GM12878 (cell line): Measurements from ENCODE around the gene TNF. TPM values are rescaled to one million over a fixed set of nuclear protein-coding genes. Genes with fewer than 3 reads are reported as not detected.

Experiments used
- CHD2 ChIP-seq: IDR thresholded peaks from 2 replicates; pipeline ENCODE4 v1.6.1; 2011; ENCODE audit warnings: low read depth, low read length, improper control_type of control experiment, borderline replicate concordance
- CREM ChIP-seq: IDR thresholded peaks from 2 replicates; pipeline ENCODE4 v1.6.1; 2014; ENCODE audit warnings: antibody characterized with exemption, low read depth
- GATAD2B ChIP-seq: fragments of 450-650 bp; conservative IDR thresholded peaks from 2 replicates; pipeline ENCODE4 v1.6.1; 2017; ENCODE audit warnings: low read depth, mild to moderate bottlenecking, moderate library complexity
- KLF5 ChIP-seq: fragments of 450-650 bp; IDR thresholded peaks from 2 replicates; pipeline ENCODE4 v1.6.1; 2014; ENCODE audit warnings: mild to moderate bottlenecking; ENCODE audit not compliant: partially characterized antibody
- NFXL1 ChIP-seq: fragments of 450-650 bp; IDR thresholded peaks from 2 replicates; pipeline ENCODE4 v1.6.1; 2017; ENCODE audit warnings: antibody characterized with exemption, mild to moderate bottlenecking, borderline replicate concordance
- NFYB ChIP-seq: IDR thresholded peaks from 2 replicates; pipeline ENCODE4 v1.6.1; 2011; ENCODE audit warnings: low read depth, mild to moderate bottlenecking, low read length, improper control_type of control experiment, moderate library complexity; ENCODE audit not compliant: insufficient read depth
- PAX5 ChIP-seq: IDR thresholded peaks from 2 replicates; pipeline ENCODE4 v1.6.1; 2011; ENCODE audit warnings: low read depth, low read length, borderline replicate concordance
- POLR2A ChIP-seq: IDR thresholded peaks from 2 replicates; pipeline ENCODE4 v1.6.1; 2011; ENCODE audit warnings: low read depth, mild to moderate bottlenecking, low read length
- POLR2AphosphoS2 ChIP-seq: IDR thresholded peaks from 2 replicates; pipeline ENCODE4 v1.6.1; 2011; ENCODE audit warnings: low read depth, mild to moderate bottlenecking, low read length, improper control_type of control experiment, moderate library complexity
- POU2F2 ChIP-seq: IDR thresholded peaks from 3 replicates; pipeline ENCODE4 v1.6.1; 2011; ENCODE audit warnings: low read depth, mild to moderate bottlenecking, low read length, borderline replicate concordance
- RCOR1 ChIP-seq: conservative IDR thresholded peaks from 2 replicates; pipeline ENCODE4 v1.6.1; 2012; ENCODE audit warnings: low read depth, low read length, improper control_type of control experiment
- RELA ChIP-seq: fragments of 450-650 bp; IDR thresholded peaks from 2 replicates; pipeline ENCODE4 v1.8.0; 2014; ENCODE audit warnings: borderline replicate concordance; ENCODE audit not compliant: partially characterized antibody
- SMAD5 ChIP-seq: IDR thresholded peaks from 2 replicates; pipeline ENCODE4 v1.6.1; 2016; ENCODE audit warnings: antibody characterized with exemption, low read depth
- SMC3 ChIP-seq: IDR thresholded peaks from 2 replicates; pipeline ENCODE4 v1.6.1; 2011; ENCODE audit warnings: low read length, improper control_type of control experiment, borderline replicate concordance
- YY1 ChIP-seq: IDR thresholded peaks from 2 replicates; pipeline ENCODE4 v1.6.1; 2011; ENCODE audit warnings: low read depth, mild to moderate bottlenecking, low read length
- polyA plus RNA-seq, 11 experiments: library from polyadenylated mRNA; depleted of rRNA in 4 of 11; unstranded in 6 of 11; stranded (reverse) in 5 of 11; fragments of >200 nt; fragmentation: Nextera tagmentation in 4 of 11; fragmentation: Illumina TruSeq in 1 of 11; extraction: Ambion mirVana in 4 of 11; extraction: Trizol in 1 of 11; gene quantifications; 1 replicate in 1 of 11; 2 replicates in 10 of 11; pipeline versions ENCODE4 v1.2.1 to v1.2.3, GENCODE V29; 2011 to 2016; ENCODE audit warnings: inconsistent platforms in 2 of 11, missing spikeins in 2 of 11, low read depth in 1 of 11
- total RNA-seq, 4 experiments: library from RNA; depleted of rRNA in 3 of 4; stranded (reverse); fragments of >200 nt in 3 of 4; fragmentation: Illumina TruSeq in 1 of 4; extraction: Trizol in 1 of 4; gene quantifications; 2 replicates each; pipeline versions ENCODE4 v1.2.1 to v1.2.3, GENCODE V29; 2013 to 2021
- TF ChIP-seq, protein P1 (sequence below): fragments of 450-650 bp; formaldehyde crosslinking; IDR thresholded peaks from 2 replicates; pipeline ENCODE4 v1.5.0; 2022; ENCODE audit warnings: mild to moderate bottlenecking, missing genetic modification characterization
- TF ChIP-seq, protein P2 (sequence below): IDR thresholded peaks from 2 replicates; pipeline ENCODE4 v1.6.1; 2012; ENCODE audit warnings: low read depth, low read length, improper control_type of control experiment
- TF ChIP-seq, protein P3 (sequence below): fragments of 450-650 bp; conservative IDR thresholded peaks from 2 replicates; pipeline ENCODE4 v1.6.1; 2017; ENCODE audit warnings: mild to moderate bottlenecking, moderate library complexity
- TF ChIP-seq, protein P4 (sequence below): IDR thresholded peaks from 2 replicates; pipeline ENCODE4 v1.6.1; 2011; ENCODE audit warnings: low read depth, mild to moderate bottlenecking, low read length, moderate library complexity, borderline replicate concordance; ENCODE audit errors: extremely low read depth
- TF ChIP-seq, protein P5 (sequence below): fragments of 450-650 bp; IDR thresholded peaks from 2 replicates; pipeline ENCODE4 v1.6.1; 2016; ENCODE audit warnings: mild to moderate bottlenecking

TNF gene
- total and polyA plus RNA-seq, 10 of the 15 experiments (the other 5 are each of a cell fraction or from before 2014, with no cell fraction given), result 18.0 to 94.8 (median 61.9) TPM

DNA sequence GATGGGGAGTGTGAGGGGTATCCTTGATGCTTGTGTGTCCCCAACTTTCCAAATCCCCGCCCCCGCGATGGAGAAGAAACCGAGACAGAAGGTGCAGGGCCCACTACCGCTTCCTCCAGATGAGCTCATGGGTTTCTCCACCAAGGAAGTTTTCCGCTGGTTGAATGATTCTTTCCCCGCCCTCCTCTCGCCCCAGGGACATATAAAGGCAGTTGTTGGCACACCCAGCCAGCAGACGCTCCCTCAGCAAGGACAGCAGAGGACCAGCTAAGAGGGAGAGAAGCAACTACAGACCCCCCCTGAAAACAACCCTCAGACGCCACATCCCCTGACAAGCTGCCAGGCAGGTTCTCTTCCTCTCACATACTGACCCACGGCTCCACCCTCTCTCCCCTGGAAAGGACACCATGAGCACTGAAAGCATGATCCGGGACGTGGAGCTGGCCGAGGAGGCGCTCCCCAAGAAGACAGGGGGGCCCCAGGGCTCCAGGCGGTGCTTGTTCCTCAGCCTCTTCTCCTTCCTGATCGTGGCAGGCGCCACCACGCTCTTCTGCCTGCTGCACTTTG is at the start of gene TNF (continued):
- TF ChIP-seq SMAD5 (peak; percentile 99), NFXL1 (no peak), RCOR1 (peak; percentile 80; the same call in 1 of the 2 replicates), GATAD2B (peak; percentile 50; the same call in 1 of the 2 replicates), POU2F2 (peak; percentile 98), POLR2AphosphoS2 (peak; percentile 96), CHD2 (0 out of 2 replicates have a peak, but pooled peaks have one; percentile 8), RELA (peak; percentile 51), NFYB (0 out of 2 replicates have a peak, but pooled peaks have one; percentile 24), YY1 (peak; percentile 53; the same call in 1 of the 2 replicates), CREM (peak; percentile 21; the same call in 1 of the 2 replicates), PAX5 (no peak), POLR2A (peak; percentile 99), SMC3 (peak; percentile 27; the same call in 1 of the 2 replicates), KLF5 (no peak)
- TF ChIP-seq, protein P1, sequence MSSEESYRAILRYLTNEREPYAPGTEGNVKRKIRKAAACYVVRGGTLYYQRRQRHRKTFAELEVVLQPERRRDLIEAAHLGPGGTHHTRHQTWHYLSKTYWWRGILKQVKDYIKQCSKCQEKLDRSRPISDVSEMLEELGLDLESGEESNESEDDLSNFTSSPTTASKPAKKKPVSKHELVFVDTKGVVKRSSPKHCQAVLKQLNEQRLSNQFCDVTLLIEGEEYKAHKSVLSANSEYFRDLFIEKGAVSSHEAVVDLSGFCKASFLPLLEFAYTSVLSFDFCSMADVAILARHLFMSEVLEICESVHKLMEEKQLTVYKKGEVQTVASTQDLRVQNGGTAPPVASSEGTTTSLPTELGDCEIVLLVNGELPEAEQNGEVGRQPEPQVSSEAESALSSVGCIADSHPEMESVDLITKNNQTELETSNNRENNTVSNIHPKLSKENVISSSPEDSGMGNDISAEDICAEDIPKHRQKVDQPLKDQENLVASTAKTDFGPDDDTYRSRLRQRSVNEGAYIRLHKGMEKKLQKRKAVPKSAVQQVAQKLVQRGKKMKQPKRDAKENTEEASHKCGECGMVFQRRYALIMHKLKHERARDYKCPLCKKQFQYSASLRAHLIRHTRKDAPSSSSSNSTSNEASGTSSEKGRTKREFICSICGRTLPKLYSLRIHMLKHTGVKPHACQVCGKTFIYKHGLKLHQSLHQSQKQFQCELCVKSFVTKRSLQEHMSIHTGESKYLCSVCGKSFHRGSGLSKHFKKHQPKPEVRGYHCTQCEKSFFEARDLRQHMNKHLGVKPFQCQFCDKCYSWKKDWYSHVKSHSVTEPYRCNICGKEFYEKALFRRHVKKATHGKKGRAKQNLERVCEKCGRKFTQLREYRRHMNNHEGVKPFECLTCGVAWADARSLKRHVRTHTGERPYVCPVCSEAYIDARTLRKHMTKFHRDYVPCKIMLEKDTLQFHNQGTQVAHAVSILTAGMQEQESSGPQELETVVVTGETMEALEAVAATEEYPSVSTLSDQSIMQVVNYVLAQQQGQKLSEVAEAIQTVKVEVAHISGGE (CRISPR knock-in tag), result no peak
- TF ChIP-seq, protein P2, sequence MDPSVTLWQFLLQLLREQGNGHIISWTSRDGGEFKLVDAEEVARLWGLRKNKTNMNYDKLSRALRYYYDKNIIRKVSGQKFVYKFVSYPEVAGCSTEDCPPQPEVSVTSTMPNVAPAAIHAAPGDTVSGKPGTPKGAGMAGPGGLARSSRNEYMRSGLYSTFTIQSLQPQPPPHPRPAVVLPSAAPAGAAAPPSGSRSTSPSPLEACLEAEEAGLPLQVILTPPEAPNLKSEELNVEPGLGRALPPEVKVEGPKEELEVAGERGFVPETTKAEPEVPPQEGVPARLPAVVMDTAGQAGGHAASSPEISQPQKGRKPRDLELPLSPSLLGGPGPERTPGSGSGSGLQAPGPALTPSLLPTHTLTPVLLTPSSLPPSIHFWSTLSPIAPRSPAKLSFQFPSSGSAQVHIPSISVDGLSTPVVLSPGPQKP, result 0 out of 2 replicates have a peak, but pooled peaks have one; percentile 40
- TF ChIP-seq, protein P3, sequence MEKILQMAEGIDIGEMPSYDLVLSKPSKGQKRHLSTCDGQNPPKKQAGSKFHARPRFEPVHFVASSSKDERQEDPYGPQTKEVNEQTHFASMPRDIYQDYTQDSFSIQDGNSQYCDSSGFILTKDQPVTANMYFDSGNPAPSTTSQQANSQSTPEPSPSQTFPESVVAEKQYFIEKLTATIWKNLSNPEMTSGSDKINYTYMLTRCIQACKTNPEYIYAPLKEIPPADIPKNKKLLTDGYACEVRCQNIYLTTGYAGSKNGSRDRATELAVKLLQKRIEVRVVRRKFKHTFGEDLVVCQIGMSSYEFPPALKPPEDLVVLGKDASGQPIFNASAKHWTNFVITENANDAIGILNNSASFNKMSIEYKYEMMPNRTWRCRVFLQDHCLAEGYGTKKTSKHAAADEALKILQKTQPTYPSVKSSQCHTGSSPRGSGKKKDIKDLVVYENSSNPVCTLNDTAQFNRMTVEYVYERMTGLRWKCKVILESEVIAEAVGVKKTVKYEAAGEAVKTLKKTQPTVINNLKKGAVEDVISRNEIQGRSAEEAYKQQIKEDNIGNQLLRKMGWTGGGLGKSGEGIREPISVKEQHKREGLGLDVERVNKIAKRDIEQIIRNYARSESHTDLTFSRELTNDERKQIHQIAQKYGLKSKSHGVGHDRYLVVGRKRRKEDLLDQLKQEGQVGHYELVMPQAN, result peak; percentile 61; the same call in 1 of the 2 replicates
- TF ChIP-seq, protein P4, sequence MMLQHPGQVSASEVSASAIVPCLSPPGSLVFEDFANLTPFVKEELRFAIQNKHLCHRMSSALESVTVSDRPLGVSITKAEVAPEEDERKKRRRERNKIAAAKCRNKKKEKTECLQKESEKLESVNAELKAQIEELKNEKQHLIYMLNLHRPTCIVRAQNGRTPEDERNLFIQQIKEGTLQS, result no peak
- TF ChIP-seq, protein P5, sequence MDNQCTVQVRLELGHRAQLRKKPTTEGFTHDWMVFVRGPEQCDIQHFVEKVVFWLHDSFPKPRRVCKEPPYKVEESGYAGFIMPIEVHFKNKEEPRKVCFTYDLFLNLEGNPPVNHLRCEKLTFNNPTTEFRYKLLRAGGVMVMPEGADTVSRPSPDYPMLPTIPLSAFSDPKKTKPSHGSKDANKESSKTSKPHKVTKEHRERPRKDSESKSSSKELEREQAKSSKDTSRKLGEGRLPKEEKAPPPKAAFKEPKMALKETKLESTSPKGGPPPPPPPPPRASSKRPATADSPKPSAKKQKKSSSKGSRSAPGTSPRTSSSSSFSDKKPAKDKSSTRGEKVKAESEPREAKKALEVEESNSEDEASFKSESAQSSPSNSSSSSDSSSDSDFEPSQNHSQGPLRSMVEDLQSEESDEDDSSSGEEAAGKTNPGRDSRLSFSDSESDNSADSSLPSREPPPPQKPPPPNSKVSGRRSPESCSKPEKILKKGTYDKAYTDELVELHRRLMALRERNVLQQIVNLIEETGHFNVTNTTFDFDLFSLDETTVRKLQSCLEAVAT, result peak; percentile 81
